ENCODE measurements around the gene ZFP36L2.

Gene ZFP36L2

GRCh38 chr2:43217228-43218154, 8.9 kb downstream of the ZFP36L2 start:
- TF ChIP-seq GABPA (IDR thresholded peaks at IDR 0.05; ENCODE audit: low read depth) (no peak), POLR2AphosphoS5 (IDR thresholded peaks at IDR 0.05; ENCODE audit: low read depth) (peak; percentile 69), CTCF (IDR thresholded peaks at IDR 0.05; ENCODE audit: insufficient read depth, low read length) (no peak), SPI1 (IDR thresholded peaks at IDR 0.05; ENCODE audit: borderline replicate concordance, low read depth) (peak; percentile 7; the same call in 1 of the 2 replicates)
- DNase-seq (ENCODE audit: low read depth in 1 of 2, low spot score in 1 of 2): peak in 1 of 2 experiments; percentile 64
- Histone ChIP-seq H3K27me3 (ENCODE audit: insufficient read depth, poor library complexity, severe bottlenecking) (no peaks in the 10 kb centered on the region), H3K4me3 (replicated peaks; ENCODE audit: insufficient read depth, low read length) (no peak overlapping the region), H3K27ac (replicated peaks) (peak overlapping the region; percentile 99)

- H3K27ac ChIP-seq (replicated peaks): no peak overlapping the region
- TF ChIP-seq POLR2AphosphoS5 (IDR thresholded peaks at IDR 0.05; ENCODE audit: low read depth) (no peak), CTCF (IDR thresholded peaks at IDR 0.05; ENCODE audit: insufficient read depth, low read length) (no peak), SPI1 (IDR thresholded peaks at IDR 0.05; ENCODE audit: borderline replicate concordance, low read depth) (no peak), GABPA (IDR thresholded peaks at IDR 0.05; ENCODE audit: low read depth) (no peak)
- TF ChIP-seq, protein P1, sequence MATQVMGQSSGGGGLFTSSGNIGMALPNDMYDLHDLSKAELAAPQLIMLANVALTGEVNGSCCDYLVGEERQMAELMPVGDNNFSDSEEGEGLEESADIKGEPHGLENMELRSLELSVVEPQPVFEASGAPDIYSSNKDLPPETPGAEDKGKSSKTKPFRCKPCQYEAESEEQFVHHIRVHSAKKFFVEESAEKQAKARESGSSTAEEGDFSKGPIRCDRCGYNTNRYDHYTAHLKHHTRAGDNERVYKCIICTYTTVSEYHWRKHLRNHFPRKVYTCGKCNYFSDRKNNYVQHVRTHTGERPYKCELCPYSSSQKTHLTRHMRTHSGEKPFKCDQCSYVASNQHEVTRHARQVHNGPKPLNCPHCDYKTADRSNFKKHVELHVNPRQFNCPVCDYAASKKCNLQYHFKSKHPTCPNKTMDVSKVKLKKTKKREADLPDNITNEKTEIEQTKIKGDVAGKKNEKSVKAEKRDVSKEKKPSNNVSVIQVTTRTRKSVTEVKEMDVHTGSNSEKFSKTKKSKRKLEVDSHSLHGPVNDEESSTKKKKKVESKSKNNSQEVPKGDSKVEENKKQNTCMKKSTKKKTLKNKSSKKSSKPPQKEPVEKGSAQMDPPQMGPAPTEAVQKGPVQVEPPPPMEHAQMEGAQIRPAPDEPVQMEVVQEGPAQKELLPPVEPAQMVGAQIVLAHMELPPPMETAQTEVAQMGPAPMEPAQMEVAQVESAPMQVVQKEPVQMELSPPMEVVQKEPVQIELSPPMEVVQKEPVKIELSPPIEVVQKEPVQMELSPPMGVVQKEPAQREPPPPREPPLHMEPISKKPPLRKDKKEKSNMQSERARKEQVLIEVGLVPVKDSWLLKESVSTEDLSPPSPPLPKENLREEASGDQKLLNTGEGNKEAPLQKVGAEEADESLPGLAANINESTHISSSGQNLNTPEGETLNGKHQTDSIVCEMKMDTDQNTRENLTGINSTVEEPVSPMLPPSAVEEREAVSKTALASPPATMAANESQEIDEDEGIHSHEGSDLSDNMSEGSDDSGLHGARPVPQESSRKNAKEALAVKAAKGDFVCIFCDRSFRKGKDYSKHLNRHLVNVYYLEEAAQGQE (IDR thresholded peaks at IDR 0.05; ENCODE audit: insufficient replicate concordance, low read depth): no peak
- H3K27me3 ChIP-seq (ENCODE audit: insufficient read depth, poor library complexity, severe bottlenecking): no peaks in the 10 kb centered on the region
- no peak overlapping the region for H3K4me3 ChIP-seq (replicated peaks; ENCODE audit: insufficient read depth, low read length)
- DNase-seq (ENCODE audit: low read depth in 1 of 2, low spot score in 1 of 2): no peak
These were observed 9.8 kb downstream of the ZFP36L2 start for GRCh38 chr2:43216629-43217028.

GRCh38 chr2:43215673-43216255, 10.6 kb downstream of the ZFP36L2 start:
- TF ChIP-seq POLR2AphosphoS5 (IDR thresholded peaks at IDR 0.05; ENCODE audit: low read depth) (no peak), SPI1 (IDR thresholded peaks at IDR 0.05; ENCODE audit: borderline replicate concordance, low read depth) (no peak), GABPA (IDR thresholded peaks at IDR 0.05; ENCODE audit: low read depth) (no peak), CTCF (IDR thresholded peaks at IDR 0.05; ENCODE audit: insufficient read depth, low read length) (no peak)
- TF ChIP-seq, protein P1 (IDR thresholded peaks at IDR 0.05; ENCODE audit: insufficient replicate concordance, low read depth): no peak
- no peak for DNase-seq (ENCODE audit: low read depth in 1 of 2, low spot score in 1 of 2)
- no peak overlapping the region for H3K4me3 ChIP-seq (replicated peaks; ENCODE audit: insufficient read depth, low read length)
- H3K27ac ChIP-seq (replicated peaks): no peak overlapping the region
- no peaks in the 10 kb centered on the region for H3K27me3 ChIP-seq (ENCODE audit: insufficient read depth, poor library complexity, severe bottlenecking)
